Measurements from ENCODE around the gene PRKAG1.
A peak's percentile ranks its signal among the peaks of the same experiment; 100 is the strongest.

PRKAG1 gene

GRCh38 chr12:49061157-49061650 is 42.6 kb upstream of the PRKAG1 start:
- no peaks in the 10 kb centered on the region; the same call in 1 of the 2 replicates for H3K36me3 ChIP-seq (ENCODE audit: insufficient read depth, low read length)
- H3K4me3 ChIP-seq (ENCODE audit: low read length, poor library complexity, severe bottlenecking), result peak overlapping the region; percentile 86
- H3K9me3 ChIP-seq (ENCODE audit: insufficient read depth, low read depth, low read length), result no peaks in the 10 kb centered on the region
- H4K20me1 ChIP-seq (ENCODE audit: insufficient read depth, low read length, poor library complexity, severe bottlenecking), result peaks cover 39% of the 10 kb centered on the region
- H3K4me2 ChIP-seq (ENCODE audit: low read depth, low read length, poor library complexity, severe bottlenecking), result peak overlapping the region; percentile 99
- H3K9ac ChIP-seq (ENCODE audit: low read depth, low read length, poor library complexity, severe bottlenecking), result peak overlapping the region; percentile 94
- H3K4me1 ChIP-seq (ENCODE audit: insufficient read depth, low read length, poor library complexity, severe bottlenecking), result peaks cover 16% of the 10 kb centered on the region
- TF ChIP-seq, protein P1, sequence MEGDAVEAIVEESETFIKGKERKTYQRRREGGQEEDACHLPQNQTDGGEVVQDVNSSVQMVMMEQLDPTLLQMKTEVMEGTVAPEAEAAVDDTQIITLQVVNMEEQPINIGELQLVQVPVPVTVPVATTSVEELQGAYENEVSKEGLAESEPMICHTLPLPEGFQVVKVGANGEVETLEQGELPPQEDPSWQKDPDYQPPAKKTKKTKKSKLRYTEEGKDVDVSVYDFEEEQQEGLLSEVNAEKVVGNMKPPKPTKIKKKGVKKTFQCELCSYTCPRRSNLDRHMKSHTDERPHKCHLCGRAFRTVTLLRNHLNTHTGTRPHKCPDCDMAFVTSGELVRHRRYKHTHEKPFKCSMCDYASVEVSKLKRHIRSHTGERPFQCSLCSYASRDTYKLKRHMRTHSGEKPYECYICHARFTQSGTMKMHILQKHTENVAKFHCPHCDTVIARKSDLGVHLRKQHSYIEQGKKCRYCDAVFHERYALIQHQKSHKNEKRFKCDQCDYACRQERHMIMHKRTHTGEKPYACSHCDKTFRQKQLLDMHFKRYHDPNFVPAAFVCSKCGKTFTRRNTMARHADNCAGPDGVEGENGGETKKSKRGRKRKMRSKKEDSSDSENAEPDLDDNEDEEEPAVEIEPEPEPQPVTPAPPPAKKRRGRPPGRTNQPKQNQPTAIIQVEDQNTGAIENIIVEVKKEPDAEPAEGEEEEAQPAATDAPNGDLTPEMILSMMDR (conservative IDR thresholded peaks at IDR 0.05; ENCODE audit: low read length), result no peak
- no peak for TF ChIP-seq EZH2phosphoT487 (IDR thresholded peaks at IDR 0.05; ENCODE audit: borderline replicate concordance)
- H2AFZ ChIP-seq (ENCODE audit: low read length), result peak overlapping the region; percentile 93
- H3F3A ChIP-seq (ENCODE audit: low read depth), result no peaks in the 10 kb centered on the region
- peaks cover 53% of the 10 kb centered on the region for H3K79me2 ChIP-seq (ENCODE audit: insufficient read depth, low read length)
- H3K9me2 ChIP-seq (replicated peaks; ENCODE audit: low read depth, low read length), result no peaks in the 10 kb centered on the region
- H3K27me3 ChIP-seq (ENCODE audit: insufficient read depth, low read length, poor library complexity, severe bottlenecking), result peaks cover 12% of the 10 kb centered on the region

GRCh38 chr12:49060237-49061156 is 41.9 kb upstream of the PRKAG1 start, which contains the start of gene KMT2D:
Gene KMT2D, minus strand, starts transcription at chr12:49060794. Its CDS starts 5,470 bp downstream, at chr12:49055324.
- peak within 1 kb of the TSS; percentile 99 for H3K4me2 ChIP-seq (ENCODE audit: low read depth, low read length, poor library complexity, severe bottlenecking)
- peaks cover 45% of the 10 kb centered on the region for H4K20me1 ChIP-seq (ENCODE audit: insufficient read depth, low read length, poor library complexity, severe bottlenecking)
- peaks cover 12% of the 10 kb centered on the region for H3K27me3 ChIP-seq (ENCODE audit: insufficient read depth, low read length, poor library complexity, severe bottlenecking)
- H3K79me2 ChIP-seq (ENCODE audit: insufficient read depth, low read length), result peaks cover 60% of the 10 kb centered on the region
- H3K9ac ChIP-seq (ENCODE audit: low read depth, low read length, poor library complexity, severe bottlenecking), result peak within 1 kb of the TSS; percentile 94
- TF ChIP-seq, protein P1 (conservative IDR thresholded peaks at IDR 0.05; ENCODE audit: low read length), result no peak
- no peaks in the 10 kb centered on the region for H3F3A ChIP-seq (ENCODE audit: low read depth)
- no peaks in the 10 kb centered on the region; the same call in 1 of the 2 replicates for H3K36me3 ChIP-seq (ENCODE audit: insufficient read depth, low read length)
- H3K4me3 ChIP-seq (ENCODE audit: low read length, poor library complexity, severe bottlenecking), result peak within 1 kb of the TSS; percentile 86
- H3K9me2 ChIP-seq (replicated peaks; ENCODE audit: low read depth, low read length), result no peaks in the 10 kb centered on the region
- H3K9me3 ChIP-seq (ENCODE audit: insufficient read depth, low read depth, low read length), result no peaks in the 10 kb centered on the region
- H2AFZ ChIP-seq (ENCODE audit: low read length), result peak within 1 kb of the TSS; percentile 93
- peaks cover 21% of the 10 kb centered on the region for H3K4me1 ChIP-seq (ENCODE audit: insufficient read depth, low read length, poor library complexity, severe bottlenecking)

DNA sequence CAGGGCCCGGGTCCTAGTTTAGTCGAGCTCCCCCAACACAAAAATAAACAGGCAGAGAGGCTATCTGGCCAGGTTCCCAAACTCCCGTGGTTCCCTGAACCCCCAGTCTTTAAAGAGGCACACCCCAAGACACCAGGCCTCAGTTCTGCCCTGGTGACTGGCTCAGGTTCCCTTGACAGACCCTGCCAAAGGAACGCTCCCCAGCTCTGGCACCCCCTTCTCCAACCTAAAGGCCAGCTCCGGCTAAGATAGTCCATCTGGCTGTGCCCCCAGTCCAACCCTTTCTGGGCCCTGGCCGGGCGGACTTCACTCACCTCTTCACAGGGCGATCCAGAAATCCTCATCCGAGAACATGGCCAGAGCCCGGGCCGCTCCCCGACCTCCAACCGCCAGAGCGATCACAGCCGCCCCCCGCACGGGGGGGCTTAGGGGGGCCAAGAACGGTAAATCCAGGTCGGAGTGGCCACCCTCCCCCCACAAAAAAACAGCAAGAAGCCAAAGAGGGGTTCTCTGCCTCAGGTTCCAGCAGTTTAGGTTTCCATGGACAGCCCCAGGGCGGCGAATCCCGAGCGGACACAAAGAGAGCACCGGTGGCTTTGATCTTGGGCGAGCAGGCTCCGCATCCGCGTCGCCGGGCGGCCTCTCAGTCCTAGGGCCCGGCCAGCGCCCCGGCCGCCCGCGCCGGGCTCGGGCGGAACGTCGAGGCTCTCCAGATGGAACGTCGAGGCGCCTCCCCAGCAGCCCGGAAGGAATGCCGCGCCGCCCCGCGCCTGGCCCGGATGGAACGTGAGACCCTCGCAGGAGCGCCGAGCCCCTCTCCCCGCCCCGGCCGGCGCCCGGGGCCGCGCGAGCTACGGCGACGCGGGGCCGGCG is 41.0 kb upstream of the PRKAG1 start:
- Histone ChIP-seq H3K9ac (ENCODE audit: low read depth, low read length, poor library complexity, severe bottlenecking) (peak overlapping the region; percentile 94), H3K4me2 (ENCODE audit: low read depth, low read length, poor library complexity, severe bottlenecking) (peak overlapping the region; percentile 99), H3K4me3 (ENCODE audit: low read length, poor library complexity, severe bottlenecking) (peak overlapping the region; percentile 86), H3K27me3 (ENCODE audit: insufficient read depth, low read length, poor library complexity, severe bottlenecking) (peaks cover 12% of the 10 kb centered on the region), H3K36me3 (ENCODE audit: insufficient read depth, low read length) (peaks cover 8% of the 10 kb centered on the region), H2AFZ (ENCODE audit: low read length) (peak overlapping the region; percentile 93; the same call in 1 of the 2 replicates), H4K20me1 (ENCODE audit: insufficient read depth, low read length, poor library complexity, severe bottlenecking) (peaks cover 55% of the 10 kb centered on the region), H3K9me2 (replicated peaks; ENCODE audit: low read depth, low read length) (no peaks in the 10 kb centered on the region), H3K4me1 (ENCODE audit: insufficient read depth, low read length, poor library complexity, severe bottlenecking) (peaks cover 30% of the 10 kb centered on the region), H3K79me2 (ENCODE audit: insufficient read depth, low read length) (peaks cover 70% of the 10 kb centered on the region), H3F3A (ENCODE audit: low read depth) (no peaks in the 10 kb centered on the region), H3K9me3 (ENCODE audit: insufficient read depth, low read depth, low read length) (no peaks in the 10 kb centered on the region)
- no peak for TF ChIP-seq EZH2phosphoT487 (IDR thresholded peaks at IDR 0.05; ENCODE audit: borderline replicate concordance)

Data from Loucy (cell line).